Fibroblast of skin of scalp (primary cell): ENCODE data around the gene DELE1.
"Not testable (repeated sequence)": the region's sequence is repeated elsewhere in the genome, so short reads cannot be mapped to it uniquely, and the experiment has no call there.

Experiments used
- DNase-seq: peaks from one replicate; pipeline ENCODE4 v3.0.0-alpha.2; 2013

Gene DELE1

DNA sequence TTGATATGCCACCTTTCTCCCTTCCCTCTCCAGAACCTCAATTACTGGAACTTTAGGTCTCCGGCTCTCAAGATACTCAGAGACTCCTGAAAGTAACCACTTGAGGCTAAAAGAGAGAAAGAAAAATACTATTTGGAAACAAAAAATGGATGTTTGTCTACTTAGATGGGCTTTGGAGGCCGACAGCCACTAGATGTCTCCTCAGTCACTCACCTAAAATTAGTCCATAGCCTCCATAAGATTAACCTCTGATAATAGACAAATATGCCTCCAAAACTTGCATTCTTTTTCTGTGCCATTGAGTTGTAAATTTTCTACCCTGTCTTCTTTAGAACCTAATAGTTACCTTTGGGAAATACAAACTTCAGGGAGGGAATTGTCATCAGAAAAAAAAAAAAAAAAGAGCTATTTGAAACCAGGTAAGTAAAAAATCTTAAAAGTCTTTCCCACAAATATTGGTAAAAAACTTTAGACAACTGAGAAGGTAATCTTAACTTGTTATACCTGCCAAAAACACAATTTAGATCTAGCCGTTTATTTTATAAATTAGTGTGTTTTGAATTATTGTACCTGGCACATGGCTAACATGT is 34.3 kb upstream of the DELE1 start:
- DNase-seq = no peak

DNA sequence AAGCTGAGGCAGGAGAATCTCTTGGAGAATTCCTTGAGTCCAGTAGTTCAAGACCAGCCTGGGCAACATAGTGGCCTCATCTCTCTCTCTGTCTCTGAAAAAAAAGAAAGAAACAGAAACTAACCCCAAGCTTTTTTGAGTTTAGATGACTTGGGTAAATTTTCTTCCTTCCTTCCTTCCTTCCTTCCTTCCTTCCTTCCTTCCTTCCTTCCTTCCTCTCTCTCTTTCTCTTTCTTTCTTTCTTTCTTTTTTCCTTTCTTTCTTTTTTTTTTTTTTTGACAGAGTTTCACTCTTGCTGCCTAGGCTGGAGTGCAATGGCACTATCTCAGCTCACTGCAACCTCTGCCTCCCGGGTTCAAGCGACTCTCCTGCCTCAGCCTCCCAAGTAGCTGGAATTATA is 33.2 kb upstream of the DELE1 start:
- DNase-seq = not testable (repeated sequence)

DNA sequence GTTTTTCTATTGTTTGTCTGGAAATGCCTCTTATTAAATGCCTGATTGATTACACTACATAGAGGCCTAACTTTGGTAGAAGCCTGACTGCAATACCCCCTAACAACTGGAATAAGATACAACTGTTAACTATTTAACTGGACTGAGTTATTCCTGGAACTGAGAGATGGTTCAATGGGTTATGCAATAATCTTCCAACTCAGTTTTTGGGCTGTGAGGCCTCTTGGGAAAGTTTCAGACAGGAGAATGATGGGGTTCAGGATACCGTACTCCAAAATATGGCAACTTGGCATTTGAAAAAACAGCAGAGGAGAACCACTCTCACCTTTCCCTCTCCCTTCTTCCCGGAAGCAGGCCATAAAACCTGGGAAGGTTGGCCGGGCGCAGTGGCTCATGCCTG is 26.2 kb upstream of the DELE1 start:
- no peak for DNase-seq

DNA sequence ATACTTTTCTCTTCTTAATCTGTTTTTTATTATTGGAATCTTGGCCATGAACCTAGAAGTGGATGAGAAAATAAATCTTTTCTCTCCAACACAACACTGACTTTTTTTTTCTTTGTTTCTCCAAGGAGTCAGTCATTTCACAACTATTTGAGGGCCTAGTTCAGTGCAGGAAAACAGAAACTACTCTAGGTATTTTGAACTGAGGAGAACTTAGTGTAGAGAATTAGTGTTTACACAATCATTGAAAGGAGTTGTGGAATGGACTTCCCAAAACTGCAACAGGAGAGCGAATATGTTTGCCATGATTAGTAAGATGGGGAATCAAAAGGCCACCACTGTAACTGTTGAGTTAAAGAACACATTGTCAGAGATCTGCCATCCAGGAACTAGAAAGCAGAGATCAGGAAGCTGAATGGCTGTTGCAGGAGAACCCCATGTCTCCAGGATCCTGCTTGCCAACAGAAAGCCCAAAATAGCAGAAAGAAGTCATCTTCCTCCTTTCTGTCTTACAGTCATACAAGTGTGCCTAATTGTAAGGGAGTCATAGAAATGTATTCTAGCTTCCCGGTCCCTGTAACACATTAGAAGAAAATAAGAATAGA is 25.1 kb upstream of the DELE1 start:
- DNase-seq = no peak

DNA sequence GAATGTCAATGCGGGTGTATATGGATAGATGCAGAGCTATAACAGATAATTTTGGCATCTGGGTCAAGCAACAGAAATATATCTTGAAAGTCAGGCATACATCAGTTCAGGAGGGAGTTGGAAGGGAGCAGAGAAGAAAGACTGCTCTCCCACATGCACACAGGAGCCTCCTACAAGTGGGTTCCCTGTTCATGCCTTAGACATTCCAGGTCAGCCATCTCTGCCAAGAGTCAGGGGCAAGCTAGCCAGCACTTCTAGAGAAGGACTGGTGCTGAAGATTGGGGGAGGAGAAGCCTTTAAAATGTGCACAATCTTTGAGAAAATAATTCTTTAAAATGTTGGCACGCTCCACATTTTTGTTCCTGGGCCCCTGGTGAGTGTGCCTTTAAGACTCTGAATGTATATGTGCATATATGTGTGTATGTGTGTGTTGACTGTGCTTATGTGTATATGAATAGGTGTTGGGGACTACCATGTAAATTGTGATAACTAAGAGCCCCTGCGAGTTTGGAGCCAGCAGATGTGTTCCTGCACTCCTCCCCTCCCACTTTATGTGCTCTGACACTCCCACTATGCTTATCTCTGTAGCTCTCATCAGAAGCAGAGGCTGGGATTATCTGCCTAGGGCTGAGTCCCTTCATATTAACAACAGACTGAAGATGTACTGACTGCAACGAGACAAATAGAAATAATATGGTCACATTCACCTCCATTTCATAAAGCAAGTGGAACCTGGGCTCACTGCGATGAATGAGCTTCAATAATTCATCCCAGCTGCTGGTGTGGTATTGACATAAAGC is 21.5 kb upstream of the DELE1 start:
- DNase-seq = no peak

DNA sequence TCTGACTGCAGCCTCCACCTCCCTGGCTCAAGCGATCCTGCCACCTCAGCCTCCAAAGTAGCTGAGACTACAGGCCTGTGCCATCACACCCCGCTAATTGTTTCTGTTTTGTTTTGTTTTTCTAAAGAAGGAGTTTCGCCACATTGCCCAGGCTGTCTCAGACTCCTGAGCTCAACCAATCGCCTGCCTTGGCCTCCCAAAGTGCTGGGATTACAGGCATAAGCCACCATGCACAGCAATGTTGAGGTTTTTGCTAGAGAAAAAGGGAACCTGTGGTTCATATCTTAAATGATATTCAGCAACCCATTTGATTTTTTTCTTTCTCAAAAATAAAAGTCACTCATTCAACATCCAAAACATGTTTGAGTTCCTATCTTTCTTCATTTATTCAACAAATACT is 20.4 kb upstream of the DELE1 start:
- DNase-seq = no peak

DNA sequence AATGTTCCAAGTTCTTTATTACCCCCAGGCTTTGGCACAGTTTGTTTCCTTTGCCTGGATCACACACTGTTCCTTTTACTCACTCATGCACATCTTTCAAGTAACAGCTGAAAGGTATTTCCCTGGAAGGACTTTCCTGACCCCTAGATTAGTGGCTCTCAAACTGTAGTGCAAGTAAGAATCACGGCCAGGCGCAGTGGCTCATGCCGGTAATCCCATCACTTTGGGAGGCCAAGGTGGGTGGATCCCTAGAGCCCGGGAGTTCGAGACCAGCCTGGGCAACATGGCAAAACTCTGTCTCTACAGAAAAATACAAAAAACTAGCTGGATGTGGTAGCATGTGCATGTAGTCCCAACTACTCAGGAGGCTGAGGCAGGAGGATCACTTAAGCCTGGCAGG is 19.1 kb upstream of the DELE1 start:
- no peak for DNase-seq

DNA sequence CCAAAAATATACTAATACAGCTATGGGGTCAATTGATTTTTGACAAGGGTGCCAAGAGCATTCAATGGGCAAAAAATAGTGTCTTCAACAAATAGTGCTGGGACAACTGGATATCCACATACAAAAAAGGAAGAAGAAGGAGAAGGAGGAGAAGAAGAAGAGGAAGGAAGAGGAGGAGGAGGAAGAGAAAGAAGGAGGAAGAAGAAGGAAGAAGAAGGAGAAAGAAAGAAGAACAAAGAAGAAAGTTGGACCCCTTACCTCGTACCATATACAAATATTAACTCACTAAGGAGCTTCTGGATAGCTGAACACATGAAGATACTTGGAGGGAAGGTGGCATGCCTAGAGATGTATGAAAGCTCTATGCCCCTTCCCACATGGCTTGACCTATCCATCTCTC is 17.2 kb upstream of the DELE1 start:
- no peak for DNase-seq

DNA sequence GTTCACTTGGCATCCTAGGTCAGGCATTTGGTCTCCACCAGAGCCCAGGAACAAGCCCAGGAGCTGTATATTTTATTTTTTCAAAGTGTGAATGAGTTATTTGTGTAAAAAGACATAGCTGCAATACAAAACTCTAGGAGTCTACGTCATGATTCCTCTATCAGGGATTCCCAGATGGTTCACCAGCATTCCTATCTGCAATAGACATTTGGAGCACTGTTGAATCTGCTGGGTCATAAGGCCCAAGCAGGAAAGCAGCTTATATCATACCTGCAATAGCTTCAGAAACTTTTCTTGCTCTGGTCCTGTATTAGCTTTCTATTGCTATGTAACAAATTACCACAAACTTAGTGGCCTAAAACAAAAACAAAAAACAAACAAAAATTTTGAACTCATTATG is 16.7 kb upstream of the DELE1 start:
- no peak for DNase-seq

DNA sequence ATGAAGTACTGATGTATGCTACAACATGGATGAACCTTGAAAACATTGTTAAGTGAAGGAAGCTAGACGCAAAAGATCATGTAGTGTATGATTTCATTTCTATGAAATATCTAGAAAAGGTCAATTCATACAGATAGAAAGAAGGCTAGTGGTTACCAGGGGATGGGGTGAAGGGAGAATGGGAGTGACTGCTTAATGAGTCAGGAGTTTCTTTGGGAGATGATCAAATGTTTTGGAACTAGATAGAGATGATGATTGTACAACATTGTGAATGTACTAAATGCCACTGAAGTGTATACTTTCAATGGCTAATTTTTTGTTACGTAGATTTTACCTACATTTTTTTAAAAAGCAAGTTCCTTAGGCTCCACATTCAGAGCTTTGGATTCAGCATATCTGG is 14.9 kb upstream of the DELE1 start:
- DNase-seq = no peak

DNA sequence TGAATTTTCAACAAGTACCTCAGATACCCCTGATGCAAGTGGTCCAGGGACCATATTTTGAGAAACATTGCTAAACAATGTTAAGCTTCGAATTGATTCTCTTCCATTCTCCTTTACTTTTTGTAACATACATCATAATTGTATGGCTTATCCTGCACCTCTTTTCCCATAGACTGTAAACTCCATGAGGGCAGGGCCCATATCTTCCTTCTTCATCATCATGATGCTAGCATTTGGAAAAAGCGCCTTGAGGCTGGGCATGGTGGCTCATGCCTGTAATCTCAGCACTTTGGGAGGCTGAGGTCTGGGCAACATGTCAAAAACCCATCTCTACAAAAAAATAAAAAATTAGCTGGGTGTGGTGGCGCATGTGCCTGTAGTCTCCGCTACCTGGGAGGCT is 14.5 kb upstream of the DELE1 start:
- no peak for DNase-seq

DNA sequence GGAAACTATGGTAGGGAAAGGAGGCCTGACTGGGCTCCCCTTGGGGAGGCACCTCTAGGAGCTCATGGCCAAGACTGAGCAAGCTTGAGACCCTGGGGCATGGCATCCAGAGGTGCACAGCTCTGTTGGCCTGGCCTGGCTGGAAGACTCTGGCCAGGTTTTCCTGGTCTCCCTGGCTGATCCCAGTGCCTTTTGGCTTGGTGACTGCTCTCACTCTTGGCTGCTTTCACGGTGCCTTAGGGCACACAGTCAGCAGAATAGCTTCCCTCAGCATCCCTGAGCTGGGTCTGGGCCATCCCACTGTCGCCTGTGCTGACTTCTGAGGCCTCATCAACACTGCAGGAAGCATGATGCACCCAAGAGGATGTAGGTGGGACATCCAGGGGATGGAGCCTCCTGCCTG is 13.4 kb upstream of the DELE1 start:
- DNase-seq = no peak

DNA sequence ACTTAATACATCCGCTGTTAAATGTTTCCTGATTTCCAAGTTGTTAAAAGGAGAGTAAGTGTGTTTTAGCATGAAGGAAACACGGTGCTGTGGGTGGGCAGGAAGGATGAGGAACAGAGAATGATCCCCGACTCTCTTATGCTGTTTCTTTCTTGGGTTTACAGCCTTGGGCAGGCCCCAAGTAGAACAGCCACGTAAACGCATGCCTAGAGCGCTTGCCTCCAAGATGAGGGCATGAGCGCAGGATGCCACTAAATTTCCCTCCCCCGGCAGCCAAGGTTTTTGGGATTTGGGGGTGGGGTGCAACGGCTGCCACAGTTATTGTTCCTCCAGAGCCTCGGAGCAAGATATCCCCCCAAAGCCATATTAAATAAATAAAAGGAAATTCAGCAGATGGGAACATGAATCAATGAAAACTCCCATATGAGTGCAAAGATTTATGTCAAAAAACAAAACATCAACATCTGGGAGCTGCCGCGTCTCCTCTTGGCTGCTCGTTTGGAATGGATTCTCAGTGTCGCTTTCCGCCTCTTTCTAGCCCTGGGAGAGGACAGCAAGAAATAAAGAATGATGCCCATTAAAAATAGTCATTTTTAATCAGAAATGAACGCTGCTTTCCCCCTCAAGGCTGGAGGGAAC is 10.0 kb upstream of the DELE1 start:
- DNase-seq = no peak

DNA sequence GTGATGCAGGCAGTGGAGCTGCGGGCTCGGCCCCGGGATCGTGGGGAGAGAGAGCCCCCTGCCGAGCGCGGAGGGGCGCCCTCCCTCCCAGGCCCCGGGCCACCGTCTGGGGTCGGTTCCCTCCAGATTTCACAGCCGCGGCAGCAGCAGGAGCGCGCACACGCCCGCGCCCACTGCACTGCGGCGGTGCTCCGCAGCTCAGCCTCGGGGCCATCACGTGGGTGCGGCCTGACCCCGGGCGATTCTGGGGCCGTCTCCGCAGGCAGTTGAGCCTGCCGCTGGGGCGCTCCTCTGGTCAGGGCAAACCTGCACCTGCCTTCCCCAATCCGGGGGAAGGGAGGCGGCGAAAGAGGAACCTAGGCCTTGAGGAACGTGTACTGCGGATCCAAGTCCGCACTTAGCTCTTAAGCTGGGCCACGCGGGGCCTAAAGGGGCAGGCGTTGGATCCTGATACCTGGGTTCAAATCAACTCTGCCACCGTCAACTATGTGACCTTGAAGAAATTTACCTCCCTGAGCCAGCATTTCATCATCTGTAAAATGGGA is 9.4 kb upstream of the DELE1 start:
- DNase-seq = peak; percentile 15

DNA sequence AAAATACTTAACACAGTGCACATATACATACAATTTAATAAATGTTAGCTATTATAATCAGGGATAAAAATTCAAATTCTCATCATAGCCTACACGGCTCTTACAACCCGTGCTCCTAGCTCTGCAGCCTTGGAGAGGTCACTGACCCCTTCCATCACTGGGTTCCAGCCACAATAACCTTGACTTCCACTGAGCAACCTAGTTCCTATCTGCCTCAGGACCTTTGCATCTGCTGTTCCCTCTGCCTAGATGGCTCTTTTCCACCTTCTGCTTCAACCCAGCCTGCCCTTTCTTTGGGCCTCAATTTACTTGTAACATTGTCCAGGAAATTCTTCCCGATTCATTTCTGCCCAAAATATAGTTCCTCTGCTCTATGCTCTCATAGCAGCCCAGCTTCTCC is 8.9 kb upstream of the DELE1 start:
- DNase-seq = no peak

DNA sequence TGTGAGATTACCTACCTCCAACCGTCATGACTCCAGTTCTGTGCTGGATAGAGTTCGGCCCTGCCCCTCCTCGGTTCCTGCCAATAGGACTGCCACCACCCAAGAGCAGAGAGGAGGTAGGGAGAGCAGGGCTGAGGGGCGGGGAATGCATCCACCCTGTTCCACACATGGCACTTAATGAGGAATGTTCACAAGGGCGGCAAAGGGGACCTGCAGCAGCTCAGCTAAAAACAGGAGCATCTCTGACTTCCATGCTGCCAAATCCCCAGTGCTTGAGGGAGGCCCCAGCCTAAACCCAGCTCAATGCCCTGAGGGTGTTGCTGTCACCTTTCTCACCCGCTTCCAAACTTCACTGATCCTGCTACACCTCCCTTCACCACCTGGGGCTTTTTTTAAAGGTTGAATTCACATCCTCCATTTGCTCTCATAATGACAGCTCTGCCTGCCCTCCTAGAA is 7.8 kb upstream of the DELE1 start:
- no peak for DNase-seq

DNA sequence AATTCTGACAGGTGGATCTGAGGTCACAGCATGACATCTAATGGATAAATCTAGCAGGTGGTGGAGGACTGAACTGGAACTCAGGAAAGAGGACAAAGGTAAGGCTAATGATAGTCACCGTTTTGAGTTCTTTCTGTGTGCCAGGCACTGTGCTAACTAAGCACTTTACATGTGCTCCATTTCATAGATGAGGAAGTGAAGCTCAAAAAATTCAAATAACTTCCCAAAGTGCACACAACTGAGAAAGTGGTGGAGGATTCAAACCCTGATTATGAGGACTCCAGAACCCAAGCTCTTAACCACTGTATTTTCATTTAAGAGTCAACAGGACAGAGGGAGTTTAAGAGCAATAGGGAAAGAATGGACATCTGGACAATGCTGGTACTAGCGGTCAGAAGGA is 7.1 kb upstream of the DELE1 start:
- no peak for DNase-seq

DNA sequence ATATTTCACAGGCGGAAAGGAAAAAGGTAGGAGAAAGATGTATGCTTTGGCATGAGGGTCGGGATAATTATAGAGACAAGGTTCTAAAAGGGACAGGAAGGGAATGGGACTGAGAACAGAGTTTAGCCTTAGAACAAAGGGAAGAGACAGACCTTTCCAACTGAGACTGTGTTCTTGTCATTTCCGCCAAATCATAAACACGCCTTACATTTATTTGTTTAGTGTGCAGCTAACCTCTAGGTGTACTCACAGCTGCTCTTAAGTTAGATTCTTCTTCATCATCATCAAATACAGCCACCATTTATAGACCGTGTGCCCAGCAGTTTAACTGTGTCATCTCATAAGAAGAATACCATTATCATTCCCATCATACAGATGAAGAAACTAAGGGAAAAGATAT is 5.9 kb upstream of the DELE1 start:
- DNase-seq = no peak

DNA sequence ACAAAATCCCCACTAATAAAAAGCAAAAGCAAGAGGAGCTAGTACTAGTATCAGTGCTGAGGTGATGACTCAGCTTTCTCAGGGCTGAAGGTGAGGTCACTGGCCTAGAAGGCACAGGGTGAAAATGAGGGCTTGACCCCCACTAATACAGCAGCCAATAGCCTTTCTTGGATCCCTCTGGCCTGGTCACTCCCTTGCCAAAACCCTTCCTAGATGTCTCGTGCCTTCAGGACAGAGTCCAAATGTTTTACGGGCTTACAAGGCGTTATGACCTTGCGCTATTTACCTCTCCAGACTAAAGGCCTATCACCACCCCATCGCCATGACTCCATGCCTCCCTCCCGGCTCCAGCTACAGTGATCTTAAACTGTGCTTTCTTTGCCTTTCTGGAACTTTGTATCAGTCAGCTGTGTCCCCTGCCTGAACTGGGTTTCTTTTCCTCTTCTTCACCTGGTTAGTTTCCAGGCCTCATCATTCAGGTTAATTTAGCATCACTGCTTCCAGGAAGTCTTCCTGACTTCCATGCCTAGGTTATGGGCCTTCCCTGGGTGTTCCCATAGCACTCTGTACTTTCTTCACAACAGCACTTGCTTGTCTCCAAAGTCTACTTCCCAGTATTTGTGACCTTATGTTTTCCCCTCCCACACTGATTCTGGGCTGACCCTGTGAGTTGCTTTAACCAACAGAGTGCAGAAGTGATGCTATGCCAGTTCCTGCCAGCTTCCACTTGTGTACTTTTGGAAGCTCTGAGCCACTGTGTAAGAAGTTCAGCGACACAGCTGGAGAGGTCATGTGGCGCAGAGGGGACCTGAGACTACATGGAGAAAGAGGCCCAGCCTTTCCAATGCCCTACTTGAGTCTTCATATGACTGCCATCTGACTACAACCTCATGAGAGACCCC is 4.2 kb upstream of the DELE1 start:
- no peak for DNase-seq

DNA sequence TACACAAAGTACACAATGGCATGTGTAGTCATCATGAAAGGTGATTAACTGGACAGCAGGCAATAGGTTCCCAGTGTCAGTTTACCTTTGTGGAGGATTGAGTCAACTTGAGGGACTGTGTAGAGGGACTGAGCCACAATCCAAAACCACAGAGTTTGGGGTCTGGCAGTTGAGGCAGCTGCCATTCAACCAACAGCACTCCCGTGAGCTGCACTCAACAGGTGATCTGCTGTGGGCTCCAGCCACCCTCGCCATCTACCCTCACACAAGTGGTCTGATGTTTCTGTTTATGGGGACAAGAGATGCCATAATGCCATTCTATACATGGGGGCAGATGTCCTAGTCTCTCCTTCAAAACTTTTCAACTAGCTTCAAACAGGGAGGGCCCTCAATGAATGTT is 2.9 kb upstream of the DELE1 start:
- no peak for DNase-seq

DNA sequence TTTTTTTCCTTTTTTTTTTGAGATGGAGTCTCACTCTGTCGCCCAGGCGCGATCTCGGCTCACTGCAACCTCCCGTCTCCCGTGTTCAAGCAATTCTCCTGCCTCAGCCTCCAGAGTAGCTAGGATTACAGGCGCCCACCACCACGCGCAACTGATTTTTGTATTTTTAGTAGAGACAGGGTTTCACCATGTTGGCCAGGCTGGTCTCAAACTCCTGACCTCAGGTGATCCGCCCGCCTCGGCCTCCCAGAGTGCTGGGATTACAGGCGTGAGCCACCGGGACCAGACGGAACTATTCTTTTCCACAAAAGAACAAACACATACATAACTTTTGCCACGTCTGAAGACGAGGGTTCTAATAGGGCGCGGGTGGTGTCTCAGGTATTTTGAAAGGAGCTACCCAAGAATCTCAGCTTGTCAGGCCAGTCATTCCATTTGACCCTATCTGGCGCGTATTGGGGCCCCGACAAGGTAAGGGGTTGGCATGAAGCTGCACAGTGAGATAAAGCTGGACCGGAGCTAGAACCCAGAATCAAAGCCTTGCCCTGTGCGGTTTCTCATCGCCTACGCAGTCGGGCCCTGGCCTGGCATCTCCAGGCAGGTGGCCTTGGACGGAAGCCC is 734 bp upstream of the DELE1 start:
- not testable (repeated sequence) for DNase-seq

DNA sequence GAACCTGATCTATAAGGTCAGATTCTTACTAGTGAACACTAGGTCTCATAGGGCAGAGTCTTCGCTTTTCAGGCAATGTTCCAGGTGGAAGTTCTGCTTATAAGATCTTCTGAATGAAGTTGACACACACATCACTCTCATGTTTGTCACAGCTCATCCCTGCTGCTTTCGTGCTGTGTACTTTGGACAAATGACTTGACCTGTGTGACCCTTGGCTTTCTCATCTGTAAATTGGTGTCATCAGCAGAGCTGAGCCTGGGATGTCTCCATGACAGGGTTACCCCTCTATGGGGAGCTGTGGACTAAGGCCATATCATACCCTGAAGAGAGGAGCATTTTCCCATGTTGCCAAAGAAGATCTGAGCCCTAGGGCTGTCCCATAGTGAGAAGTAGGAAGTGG is 2.8 kb downstream of the DELE1 start:
- no peak for DNase-seq
